NCI-H446 treated with DMSO at 0.1 percent for 48 hours (cell line): ENCODE data around the gene MYL12A.

Source experiments
- DNase-seq: peaks from one replicate; lab custom pipeline; 2025; lab: John Stamatoyannopoulos, UW

Gene MYL12A

DNA sequence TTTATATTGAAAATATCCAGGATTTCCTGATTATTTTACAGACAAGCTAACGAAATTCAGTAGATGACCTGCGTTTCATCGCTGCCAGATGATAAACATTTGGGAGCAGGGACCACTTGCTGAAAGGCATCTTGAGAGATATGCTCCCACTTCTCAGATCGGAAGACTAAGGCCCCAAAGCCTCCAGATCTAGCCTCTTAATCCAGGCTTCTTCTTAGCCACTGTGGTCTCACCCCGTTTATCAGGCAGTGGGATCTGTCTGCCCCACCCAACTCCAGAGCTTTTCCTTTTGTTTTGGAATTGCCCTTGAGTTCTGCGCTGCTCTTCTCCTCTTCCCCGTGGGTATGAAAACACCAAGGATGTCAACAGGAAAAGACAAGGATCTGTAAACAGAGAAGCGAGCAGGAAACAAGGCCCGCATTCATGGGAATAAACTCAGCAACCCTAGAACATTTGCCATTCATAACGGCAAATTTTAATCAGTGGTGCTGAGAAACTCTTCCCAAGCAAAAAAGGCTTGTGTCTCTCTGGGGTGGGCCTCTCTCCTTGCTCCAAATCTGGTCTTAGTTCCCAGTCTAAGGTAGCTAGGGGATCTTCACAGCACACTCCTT, 35.8 kb downstream of the MYL12A start:
- DNase-seq: no peak

DNA sequence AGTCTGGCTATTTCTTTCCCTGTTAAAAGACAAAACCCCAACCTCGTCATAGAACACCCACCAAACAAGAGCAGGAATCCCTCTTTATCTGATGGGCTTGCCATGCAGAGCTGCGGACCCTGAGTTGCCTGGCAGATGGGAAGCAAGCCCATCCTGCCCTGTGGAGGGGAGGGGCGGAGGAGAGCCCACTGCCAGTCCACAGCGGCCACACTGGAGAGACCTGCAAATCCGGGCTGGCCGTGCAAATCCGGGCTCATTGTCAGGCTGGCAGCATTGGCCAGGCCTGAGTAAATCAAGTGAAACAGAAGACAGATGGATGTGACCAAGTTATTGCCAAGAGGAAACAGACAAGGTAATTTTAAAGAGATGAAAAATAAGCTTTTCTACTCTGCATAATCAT, 36.3 kb downstream of the MYL12A start:
- DNase-seq: peak; percentile 51

DNA sequence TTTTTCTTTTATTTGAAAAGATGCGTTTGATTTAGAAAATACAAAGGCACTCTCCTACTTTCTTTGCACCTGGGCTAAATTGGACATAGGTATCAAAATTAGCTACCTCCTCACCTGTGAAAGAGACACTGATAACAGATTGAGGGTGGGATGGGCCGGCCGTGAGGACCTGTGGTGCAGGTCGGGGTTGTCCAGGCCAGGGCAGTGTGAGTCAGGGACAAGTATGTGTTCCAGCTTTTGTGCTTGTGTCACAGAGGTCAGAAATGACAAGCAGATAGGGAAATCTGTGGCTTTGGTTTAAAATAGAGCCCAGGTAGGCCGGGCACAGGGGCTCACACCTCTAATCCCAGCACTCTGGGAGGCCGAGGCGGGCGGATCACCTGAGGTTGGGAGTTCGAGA, 36.9 kb downstream of the MYL12A start:
- no peak for DNase-seq

DNA sequence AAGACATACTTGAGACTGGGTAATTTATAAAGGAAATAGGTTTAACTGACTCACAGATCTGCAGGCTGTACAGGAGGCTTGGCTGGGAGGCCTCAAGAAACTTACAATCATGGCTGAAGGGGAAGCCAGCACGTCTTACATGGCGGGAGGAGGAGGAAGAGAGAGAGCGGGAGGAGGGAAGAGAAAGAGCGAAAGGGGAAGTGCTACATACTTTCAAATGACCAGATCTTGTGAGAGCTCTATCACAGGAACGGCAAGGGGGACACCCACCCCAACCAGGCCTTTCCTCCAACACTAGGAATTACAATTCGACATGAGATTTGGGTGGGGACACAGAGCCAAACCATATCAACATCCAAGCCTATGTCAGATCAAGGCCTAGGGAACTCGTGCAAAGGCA, 38.6 kb downstream of the MYL12A start:
- DNase-seq: no peak

DNA sequence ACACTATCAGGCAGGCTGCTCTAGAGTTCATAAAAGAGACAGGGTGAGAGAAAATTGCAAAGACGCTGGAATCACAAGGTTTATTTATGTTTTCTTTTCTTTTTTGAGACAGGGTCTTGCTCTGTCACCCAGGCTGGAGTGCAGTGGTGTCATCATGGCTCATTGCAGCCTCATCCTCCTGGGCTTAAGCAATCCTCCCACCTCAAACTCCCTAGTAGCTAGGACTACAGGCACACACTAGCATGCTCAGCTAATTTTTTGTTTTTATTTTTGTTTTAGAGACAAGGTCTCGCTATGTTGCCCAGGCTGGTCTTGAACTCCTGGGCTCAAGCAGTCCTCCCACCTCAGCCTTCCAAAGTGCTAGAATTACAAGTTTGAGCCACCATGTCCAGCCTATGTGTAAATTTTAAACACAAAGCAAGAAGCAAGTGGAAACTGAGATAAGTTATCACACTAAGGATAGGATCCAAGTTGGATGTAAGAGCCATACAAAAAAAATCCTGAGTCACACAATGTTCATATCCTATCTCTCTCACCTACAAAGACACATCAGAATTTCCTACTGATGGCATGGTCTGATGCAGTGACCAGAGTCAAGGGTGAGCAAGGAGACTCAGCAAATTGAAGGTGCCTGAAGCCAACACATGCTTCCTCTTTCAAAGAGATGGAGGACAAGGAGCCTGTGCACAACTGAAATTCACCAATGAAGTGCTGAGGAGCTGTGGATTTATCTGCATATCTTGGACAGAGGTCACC, 45.8 kb downstream of the MYL12A start:
- DNase-seq: no peak

DNA sequence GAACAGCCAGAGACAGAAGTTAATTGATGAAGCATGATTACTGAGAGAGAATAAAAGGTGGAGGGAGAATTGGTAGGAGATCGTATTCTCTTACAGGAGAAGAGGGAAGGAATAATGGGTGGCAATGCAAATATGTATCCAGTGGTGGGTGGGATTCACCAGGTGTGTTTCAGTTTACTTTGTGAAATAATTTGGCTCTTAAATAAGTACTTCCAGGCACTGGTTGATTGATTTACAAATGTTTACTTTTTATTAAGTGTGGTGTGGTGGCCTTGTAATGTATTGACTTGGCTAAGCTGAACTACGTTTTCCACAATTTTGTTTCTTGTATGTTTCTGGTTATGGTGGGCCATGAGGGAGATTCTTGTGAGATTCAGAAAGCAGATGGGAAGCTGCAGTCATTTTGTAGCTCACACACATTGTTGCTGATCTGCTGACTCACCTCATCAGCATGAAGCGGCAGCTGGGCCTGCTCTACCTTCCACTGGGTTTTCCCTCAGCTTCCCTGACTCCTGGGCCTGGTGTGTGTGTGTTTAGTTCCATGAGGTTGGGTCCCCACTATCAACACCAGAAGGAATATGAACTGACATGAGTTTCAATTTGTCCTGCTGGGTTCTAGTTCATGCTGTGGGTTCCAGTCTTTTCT, 47.0 kb downstream of the MYL12A start:
- DNase-seq: no peak

DNA sequence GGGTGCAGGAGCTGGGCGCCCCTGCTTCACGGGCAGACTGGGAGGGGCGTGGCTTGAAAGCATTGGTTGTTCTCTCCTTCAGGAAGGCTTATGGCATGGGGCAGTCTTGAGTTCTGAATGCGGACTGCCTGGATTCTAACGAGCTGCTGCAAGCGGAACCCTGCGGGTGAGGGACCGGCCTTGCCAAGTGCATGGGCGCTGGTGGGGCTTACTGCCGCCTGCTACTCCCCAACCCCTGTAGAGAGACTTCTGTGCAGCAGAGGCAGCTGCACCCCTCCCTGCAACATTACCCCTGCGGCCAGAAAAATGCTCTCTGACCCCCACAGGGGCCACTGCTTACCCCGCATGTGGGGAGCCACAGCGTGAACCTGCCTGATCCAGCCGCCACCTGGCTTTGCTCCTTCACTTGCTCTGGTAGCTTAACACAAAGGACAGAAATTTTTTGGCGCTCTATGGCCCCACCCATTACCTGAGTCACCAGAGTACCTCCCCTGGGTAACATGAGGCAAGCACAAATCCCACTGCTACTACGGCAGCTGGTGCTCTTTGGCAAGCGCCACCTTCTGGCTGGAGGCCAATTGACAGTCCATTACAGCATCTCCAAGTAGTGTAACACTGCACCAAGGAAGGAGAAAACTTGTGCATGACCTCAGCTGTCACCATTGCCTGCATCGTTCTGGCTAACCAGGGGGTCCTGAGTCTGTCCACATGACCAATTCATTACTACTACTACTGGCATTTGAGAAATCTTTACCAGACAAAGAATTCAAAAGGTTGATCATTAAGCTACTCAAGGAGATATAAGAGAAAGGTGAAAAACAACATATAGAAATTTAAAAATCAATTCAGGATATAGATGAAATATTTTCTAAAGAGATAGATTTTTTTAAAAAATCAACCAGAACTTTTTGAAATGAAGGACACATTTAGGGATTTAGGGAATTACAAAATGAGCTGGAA, 49.7 kb downstream of the MYL12A start:
- DNase-seq: peak; percentile 92

DNA sequence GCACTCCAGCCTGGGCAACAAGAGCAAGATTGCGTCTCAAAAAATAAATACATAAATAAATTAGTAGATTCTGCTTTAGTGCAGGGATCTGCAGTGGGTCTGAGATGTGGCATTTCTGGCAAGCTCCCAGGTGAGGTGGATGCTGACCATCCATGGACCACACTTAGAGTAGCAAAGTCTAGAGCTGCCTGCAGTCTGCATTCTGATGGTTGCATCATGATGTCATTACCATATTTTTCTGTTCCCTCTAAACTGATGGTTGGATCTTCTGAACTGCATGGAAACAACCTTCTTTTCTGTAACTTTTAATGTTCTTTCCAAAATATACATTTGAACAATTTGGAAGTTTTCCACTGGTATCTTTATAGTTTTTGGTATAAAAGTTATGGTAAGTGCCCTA, 57.2 kb downstream of the MYL12A start:
- DNase-seq: no peak

DNA sequence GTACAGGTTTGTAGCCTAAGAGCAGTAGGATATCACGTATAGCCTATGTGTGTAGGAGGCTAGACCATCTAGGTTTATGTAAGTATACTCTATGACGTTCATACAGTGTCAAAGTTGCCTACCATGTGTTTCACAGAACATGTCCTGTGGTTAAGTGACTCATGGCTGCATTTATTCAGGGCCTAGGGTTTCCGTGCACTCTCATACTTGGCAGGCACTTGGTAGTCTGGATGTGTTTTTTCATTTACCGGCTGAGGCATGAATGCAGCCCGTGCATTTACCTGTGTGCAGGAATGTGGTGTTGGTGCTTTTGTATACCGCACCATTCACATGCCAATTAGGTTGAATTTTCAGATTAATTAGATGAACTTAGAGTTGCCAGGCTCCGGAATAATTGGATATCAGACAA, 57.8 kb downstream of the MYL12A start:
- no peak for DNase-seq
